HG03558 (cell line): ENCODE data around the gene TRPM3.

ENCODE experiments used
- ATAC-seq: cut with Tn5 transposase; IDR thresholded peaks from one replicate; pipeline ENCODE4 v1.9.1; 2021; ENCODE audit warnings: moderate number of reproducible peaks; ENCODE audit not compliant: unreplicated experiment; ENCODE audit errors: extremely low read depth

TRPM3 gene

GRCh38 chr9:70569791-70570190 lies 551.6 kb downstream of the TRPM3 start:
- ATAC-seq, result no peak

GRCh38 chr9:70569070-70569772 lies 552.2 kb downstream of the TRPM3 start:
- no peak for ATAC-seq

GRCh38 chr9:70567511-70567910 lies 553.9 kb downstream of the TRPM3 start:
- ATAC-seq, result no peak

GRCh38 chr9:70566751-70567150 lies 554.7 kb downstream of the TRPM3 start:
- ATAC-seq, result no peak

- no peak for ATAC-seq
Observed at GRCh38 chr9:70566066-70566465, 555.4 kb downstream of the TRPM3 start.

- no peak for ATAC-seq
Observed at GRCh38 chr9:70564468-70565335, 556.7 kb downstream of the TRPM3 start.

- ATAC-seq, result peak; percentile 97
Observed at GRCh38 chr9:70563431-70564204, 557.8 kb downstream of the TRPM3 start.

- ATAC-seq, result no peak
Observed at GRCh38 chr9:70563010-70563409, 558.4 kb downstream of the TRPM3 start.

- no peak for ATAC-seq
Observed at GRCh38 chr9:70561786-70562395, 559.5 kb downstream of the TRPM3 start.

- ATAC-seq, result no peak
Observed at GRCh38 chr9:70561111-70561510, 560.3 kb downstream of the TRPM3 start.

GRCh38 chr9:70559102-70559501 lies 562.3 kb downstream of the TRPM3 start:
- ATAC-seq, result no peak

- peak; percentile 98 for ATAC-seq
Observed at GRCh38 chr9:70557661-70558369, 563.6 kb downstream of the TRPM3 start.

GRCh38 chr9:70556771-70557170 lies 564.6 kb downstream of the TRPM3 start:
- no peak for ATAC-seq

- no peak for ATAC-seq
Observed at GRCh38 chr9:70554881-70555280, 566.5 kb downstream of the TRPM3 start.

- no peak for ATAC-seq
Observed at GRCh38 chr9:70553707-70554673, 567.4 kb downstream of the TRPM3 start.

- no peak for ATAC-seq
Observed at GRCh38 chr9:70552561-70552960, 568.9 kb downstream of the TRPM3 start.

GRCh38 chr9:70551801-70552200 lies 569.6 kb downstream of the TRPM3 start:
- no peak for ATAC-seq

- ATAC-seq, result no peak
Observed at GRCh38 chr9:70551396-70551795, 570.0 kb downstream of the TRPM3 start.

- no peak for ATAC-seq
Observed at GRCh38 chr9:70549926-70550325, 571.5 kb downstream of the TRPM3 start.
